ENCODE data around the gene CTH.
"Not testable (repeated sequence)": the region's sequence is repeated elsewhere in the genome, so short reads cannot be mapped to it uniquely, and the experiment has no call there.

Gene CTH

GRCh38 chr1:70477905-70478304, 66.8 kb downstream of the CTH start:
- H3K4me3 ChIP-seq (ENCODE audit: low read depth, low read length); H3K9ac ChIP-seq (ENCODE audit: low read depth, low read length); H3K4me1 ChIP-seq (ENCODE audit: control insufficient read depth, insufficient read depth, low read length); H3K9me3 ChIP-seq (ENCODE audit: control insufficient read depth, insufficient read depth, low read length); H3K36me3 ChIP-seq (ENCODE audit: control insufficient read depth, insufficient read depth, low read length); H3K27ac ChIP-seq (ENCODE audit: low read depth, low read length); H3K27me3 ChIP-seq (ENCODE audit: control insufficient read depth, insufficient read depth, low read length): not testable (repeated sequence)

- Histone ChIP-seq H3K27me3 (ENCODE audit: control insufficient read depth, insufficient read depth, low read length) (no peaks in the 10 kb centered on the region), H3K9ac (ENCODE audit: low read depth, low read length) (no peak overlapping the region), H3K4me1 (ENCODE audit: control insufficient read depth, insufficient read depth, low read length) (no peaks in the 10 kb centered on the region), H3K4me3 (ENCODE audit: low read depth, low read length) (no peak overlapping the region), H3K36me3 (ENCODE audit: control insufficient read depth, insufficient read depth, low read length) (no peaks in the 10 kb centered on the region), H3K9me3 (ENCODE audit: control insufficient read depth, insufficient read depth, low read length) (no peaks in the 10 kb centered on the region), H3K27ac (ENCODE audit: low read depth, low read length) (no peak overlapping the region)
Measured at GRCh38 chr1:70483342-70483741, 72.3 kb downstream of the CTH start.

DNA sequence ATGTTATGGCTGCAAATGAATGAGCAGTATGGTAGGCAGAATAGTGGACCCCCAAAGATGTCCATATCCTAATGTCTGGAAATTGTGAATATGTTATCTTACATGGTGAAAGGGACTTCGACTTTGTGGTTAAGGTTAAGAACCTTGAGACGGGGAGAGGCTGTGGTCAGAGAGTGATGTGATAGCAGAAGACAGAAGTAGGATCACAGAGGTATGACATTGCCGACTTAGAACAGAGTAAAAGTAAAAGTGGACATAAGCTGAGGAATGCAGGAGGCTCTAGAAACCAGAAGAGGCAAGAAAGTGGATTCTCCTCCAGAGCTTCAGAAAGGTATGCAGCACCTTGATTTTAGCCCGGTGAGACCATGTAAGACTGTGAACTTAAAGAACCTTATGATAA, 74.6 kb downstream of the CTH start:
- H3K9ac ChIP-seq (ENCODE audit: low read depth, low read length) = no peak overlapping the region
- no peaks in the 10 kb centered on the region for H3K4me1 ChIP-seq (ENCODE audit: control insufficient read depth, insufficient read depth, low read length)
- no peak overlapping the region for H3K4me3 ChIP-seq (ENCODE audit: low read depth, low read length)
- no peaks in the 10 kb centered on the region for H3K36me3 ChIP-seq (ENCODE audit: control insufficient read depth, insufficient read depth, low read length)
- no peak overlapping the region for H3K27ac ChIP-seq (ENCODE audit: low read depth, low read length)
- H3K9me3 ChIP-seq (ENCODE audit: control insufficient read depth, insufficient read depth, low read length) = no peaks in the 10 kb centered on the region
- no peaks in the 10 kb centered on the region for H3K27me3 ChIP-seq (ENCODE audit: control insufficient read depth, insufficient read depth, low read length)

- Histone ChIP-seq H3K36me3 (ENCODE audit: control insufficient read depth, insufficient read depth, low read length) (no peaks in the 10 kb centered on the region), H3K27ac (ENCODE audit: low read depth, low read length) (no peak overlapping the region), H3K9me3 (ENCODE audit: control insufficient read depth, insufficient read depth, low read length) (no peaks in the 10 kb centered on the region), H3K9ac (ENCODE audit: low read depth, low read length) (no peak overlapping the region), H3K27me3 (ENCODE audit: control insufficient read depth, insufficient read depth, low read length) (no peaks in the 10 kb centered on the region), H3K4me1 (ENCODE audit: control insufficient read depth, insufficient read depth, low read length) (no peaks in the 10 kb centered on the region), H3K4me3 (ENCODE audit: low read depth, low read length) (no peak overlapping the region)
Measured at GRCh38 chr1:70486676-70487458, 75.8 kb downstream of the CTH start.

GRCh38 chr1:70487459-70487815, 76.4 kb downstream of the CTH start:
- H3K27me3 ChIP-seq (ENCODE audit: control insufficient read depth, insufficient read depth, low read length) = no peaks in the 10 kb centered on the region
- no peak overlapping the region for H3K4me3 ChIP-seq (ENCODE audit: low read depth, low read length)
- H3K36me3 ChIP-seq (ENCODE audit: control insufficient read depth, insufficient read depth, low read length) = no peaks in the 10 kb centered on the region
- H3K27ac ChIP-seq (ENCODE audit: low read depth, low read length) = no peak overlapping the region
- H3K4me1 ChIP-seq (ENCODE audit: control insufficient read depth, insufficient read depth, low read length) = no peaks in the 10 kb centered on the region
- no peaks in the 10 kb centered on the region for H3K9me3 ChIP-seq (ENCODE audit: control insufficient read depth, insufficient read depth, low read length)
- H3K9ac ChIP-seq (ENCODE audit: low read depth, low read length) = no peak overlapping the region

- no peak overlapping the region for H3K27ac ChIP-seq (ENCODE audit: low read depth, low read length)
- no peaks in the 10 kb centered on the region for H3K9me3 ChIP-seq (ENCODE audit: control insufficient read depth, insufficient read depth, low read length)
- no peaks in the 10 kb centered on the region for H3K27me3 ChIP-seq (ENCODE audit: control insufficient read depth, insufficient read depth, low read length)
- no peak overlapping the region for H3K9ac ChIP-seq (ENCODE audit: low read depth, low read length)
- H3K4me1 ChIP-seq (ENCODE audit: control insufficient read depth, insufficient read depth, low read length) = no peaks in the 10 kb centered on the region
- no peak overlapping the region for H3K4me3 ChIP-seq (ENCODE audit: low read depth, low read length)
- no peaks in the 10 kb centered on the region for H3K36me3 ChIP-seq (ENCODE audit: control insufficient read depth, insufficient read depth, low read length)
Measured at GRCh38 chr1:70487910-70488665, 77.0 kb downstream of the CTH start.
